Measurements from ENCODE around the gene TTYH3. TPM values are rescaled to one million over a fixed set of nuclear protein-coding genes. Genes with fewer than 3 reads are reported as not detected.

TTYH3 gene
- total and polyA plus RNA-seq, 2 of the 13 experiments (the other 11 are each of a cell fraction or from before 2014, with no cell fraction given): 26.3 to 50.0 TPM

GRCh38 chr7:2585446-2585845 is 46.3 kb upstream of the TTYH3 start:
- POLR2A ChIA-PET: no interaction called here
- no peak for DNase-seq (ENCODE audit: low spot score)
- Histone ChIP-seq H3K27ac (ENCODE audit: extremely low read length, insufficient read depth, low read length) (no peak overlapping the region), H4K20me1 (ENCODE audit: insufficient read depth, low read length) (no peaks in the 10 kb centered on the region), H3K9ac (ENCODE audit: insufficient read depth, low read depth, low read length) (no peak overlapping the region), H2AFZ (ENCODE audit: low read length) (no peak overlapping the region), H3K36me3 (replicated peaks in 1 of 2; ENCODE audit: control insufficient read depth in 1 of 2, insufficient read depth in 2 of 2, low read length in 2 of 2) (no peaks in the 10 kb centered on the region), H3K4me2 (ENCODE audit: low read depth, low read length) (no peak overlapping the region), H3K27me3 (ENCODE audit: control insufficient read depth in 1 of 2, insufficient read depth in 2 of 2, low read length in 2 of 2) (no peaks in the 10 kb centered on the region), H3K79me2 (ENCODE audit: insufficient read depth, low read length) (no peaks in the 10 kb centered on the region), H3K9me3 (ENCODE audit: low read length) (no peaks in the 10 kb centered on the region), H3K4me1 (ENCODE audit: insufficient read depth, low read length) (no peaks in the 10 kb centered on the region), H3K4me3 (replicated peaks in 1 of 3; ENCODE audit: insufficient read depth in 1 of 3, low read depth in 2 of 3, low read length in 3 of 3) (no peak overlapping the region)
- 96% methylated on average over 17 of the region's 19 CpGs for WGBS (ENCODE audit: low lambda C conversion rate)
- intact Hi-C loops (cut with micrococcal nuclease; ENCODE audit: unreplicated experiment) (no loop called here), in situ Hi-C loops (cut with HindIII; ENCODE audit: extremely low pct_ligation_motif_present, low pct_unique_long_range_greater_than_20kb) (no loop called here)
- no TSS peak for BruUV-seq (replicated peaks)
- TF ChIP-seq CAMTA2 (CRISPR knock-in tag; IDR thresholded peaks at IDR 0.05; ENCODE audit: borderline replicate concordance) (no peak), BCLAF1 (IDR thresholded peaks at IDR 0.05) (no peak)
- no peak for ATAC-seq
- CTCF ChIA-PET (ENCODE audit: low intra/inter-chr PET ratio, low total read pairs): no interaction called here
- no peak for FAIRE-seq

- Histone ChIP-seq H3K79me2 (ENCODE audit: insufficient read depth, low read length) (no peaks in the 10 kb centered on the region), H3K9me3 (ENCODE audit: low read length) (no peaks in the 10 kb centered on the region), H3K27ac (ENCODE audit: extremely low read length, insufficient read depth, low read length) (no peak overlapping the region), H3K9ac (ENCODE audit: insufficient read depth, low read depth, low read length) (no peak overlapping the region), H2AFZ (ENCODE audit: low read length) (no peak overlapping the region), H3K4me1 (ENCODE audit: insufficient read depth, low read length) (no peaks in the 10 kb centered on the region), H3K36me3 (replicated peaks in 1 of 2; ENCODE audit: control insufficient read depth in 1 of 2, insufficient read depth in 2 of 2, low read length in 2 of 2) (no peaks in the 10 kb centered on the region), H4K20me1 (ENCODE audit: insufficient read depth, low read length) (no peaks in the 10 kb centered on the region), H3K4me2 (ENCODE audit: low read depth, low read length) (no peak overlapping the region), H3K4me3 (replicated peaks in 1 of 3; ENCODE audit: insufficient read depth in 1 of 3, low read depth in 2 of 3, low read length in 3 of 3) (no peak overlapping the region), H3K27me3 (ENCODE audit: control insufficient read depth in 1 of 2, insufficient read depth in 2 of 2, low read length in 2 of 2) (no peaks in the 10 kb centered on the region)
- no peak for TF ChIP-seq ZNF3 (CRISPR knock-in tag; IDR thresholded peaks at IDR 0.05)
- TF ChIP-seq ZNF572 (CRISPR knock-in tag; IDR thresholded peaks at IDR 0.05): no peak
- 0 out of 2 replicates have a peak, but pooled peaks have one; percentile 22 for TF ChIP-seq ZNF280B (CRISPR knock-in tag; IDR thresholded peaks at IDR 0.05; ENCODE audit: borderline replicate concordance)
- ChIA-PET POLR2A (no interaction called here), CTCF (ENCODE audit: low intra/inter-chr PET ratio, low total read pairs) (no interaction called here)
- 88% methylated on average over 19 of the region's 24 CpGs for WGBS (ENCODE audit: low lambda C conversion rate)
- in situ Hi-C loops (cut with HindIII; ENCODE audit: extremely low pct_ligation_motif_present, low pct_unique_long_range_greater_than_20kb) (no loop called here), intact Hi-C loops (cut with micrococcal nuclease; ENCODE audit: unreplicated experiment) (no loop called here)
- FAIRE-seq: no peak
- no peak for ATAC-seq
- BruUV-seq (replicated peaks): no TSS peak
- no peak for DNase-seq (ENCODE audit: low spot score)
Measured at GRCh38 chr7:2586326-2587020, 45.3 kb upstream of the TTYH3 start.

Data from HepG2 (cell line).